ENCODE data around the gene DQX1.
"Not testable (repeated sequence)": the region's sequence is repeated elsewhere in the genome, so short reads cannot be mapped to it uniquely, and the experiment has no call there.

The DQX1 gene

DNA sequence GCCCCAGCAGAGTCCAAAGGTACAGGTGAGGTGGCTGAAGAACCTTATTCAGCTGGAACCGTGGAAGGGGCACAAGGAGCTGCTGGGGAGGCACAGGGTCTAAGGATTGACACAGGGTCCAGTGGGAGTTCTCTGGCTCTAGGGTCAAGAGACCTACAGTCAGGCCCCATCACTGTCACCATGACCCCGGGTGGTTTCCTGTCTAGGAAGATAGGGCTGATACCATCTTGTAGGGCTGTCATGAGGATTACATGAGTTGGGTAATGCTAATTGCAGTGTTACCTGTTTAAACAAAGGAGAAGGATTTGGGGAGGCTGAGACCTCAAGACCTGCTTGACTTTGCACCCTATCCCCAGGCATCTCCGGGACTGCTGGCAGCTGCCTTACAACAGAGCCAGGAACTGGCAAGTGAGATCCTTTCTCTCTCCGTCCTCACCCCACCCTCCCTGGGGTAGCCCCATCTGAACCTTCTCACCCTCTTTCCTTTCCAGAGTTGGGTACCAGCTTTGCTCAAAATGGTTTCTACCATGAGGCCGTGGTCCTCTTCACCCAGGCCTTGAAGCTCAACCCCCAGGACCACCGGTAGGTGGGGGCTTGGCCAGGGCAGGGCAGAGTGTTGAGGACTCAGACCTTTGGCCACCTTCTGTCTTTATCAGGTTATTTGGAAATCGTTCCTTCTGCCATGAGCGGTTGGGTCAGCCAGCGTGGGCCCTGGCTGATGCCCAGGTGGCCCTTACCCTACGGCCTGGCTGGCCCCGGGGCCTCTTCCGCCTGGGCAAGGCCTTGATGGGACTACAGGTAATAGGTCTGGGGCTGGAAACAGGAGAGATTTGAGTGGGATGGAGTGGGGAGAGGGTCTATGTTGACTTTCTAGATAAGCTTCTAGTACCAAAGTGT, 34.1 kb downstream of the DQX1 start:
- DNase-seq (ENCODE audit: low spot score), result no peak

DNA sequence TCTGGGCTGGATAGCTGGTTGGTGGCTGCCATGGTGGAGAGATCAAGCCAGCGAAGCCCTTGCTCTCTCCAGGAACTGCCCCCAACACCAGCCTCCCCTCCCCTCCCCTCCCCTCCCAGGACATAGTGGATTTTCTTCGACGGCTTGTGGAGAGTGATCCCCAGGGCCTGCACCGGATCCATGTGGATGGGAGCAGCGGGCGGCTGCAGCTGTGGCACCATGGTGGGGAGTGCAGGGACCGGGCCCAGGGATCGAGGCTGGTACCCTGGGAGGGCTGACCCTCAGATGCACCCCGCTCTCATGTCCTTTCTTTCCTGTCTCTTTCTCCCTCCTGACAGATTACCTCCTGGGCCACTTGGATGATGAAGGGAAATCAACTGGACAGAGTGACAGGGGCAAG, 36.1 kb downstream of the DQX1 start:
- DNase-seq (ENCODE audit: low spot score), result no peak

GRCh38 chr2:74488643-74489481, 37.2 kb downstream of the DQX1 start:
- DNase-seq (ENCODE audit: low spot score), result no peak

GRCh38 chr2:74486141-74486540, 39.9 kb downstream of the DQX1 start:
- no peak for DNase-seq (ENCODE audit: low spot score)

DNA sequence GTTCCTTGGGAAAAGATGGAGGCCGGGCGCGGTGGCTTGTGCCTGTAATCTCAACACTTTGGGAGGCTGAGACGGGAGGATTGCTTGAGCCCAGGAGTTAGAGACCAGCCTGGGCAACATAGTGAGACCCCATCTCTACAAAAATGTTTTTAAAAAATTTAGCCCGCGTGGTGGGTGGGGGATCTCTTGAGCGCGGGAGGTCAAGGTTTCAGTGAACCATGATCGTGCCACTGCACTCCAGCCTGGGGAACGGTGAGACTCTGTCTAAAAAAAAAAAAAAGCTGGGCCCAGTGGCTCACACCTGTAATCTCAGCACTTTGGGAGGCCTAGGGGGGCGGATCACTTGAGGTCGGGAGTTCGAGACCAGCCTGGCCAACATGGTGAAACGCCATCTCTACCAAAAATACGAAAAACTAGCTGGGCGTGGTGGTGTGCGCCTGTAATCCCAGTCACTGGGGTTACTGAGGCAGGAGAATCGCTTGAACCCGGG, 42.3 kb downstream of the DQX1 start:
- DNase-seq (ENCODE audit: low spot score), result not testable (repeated sequence)

DNA sequence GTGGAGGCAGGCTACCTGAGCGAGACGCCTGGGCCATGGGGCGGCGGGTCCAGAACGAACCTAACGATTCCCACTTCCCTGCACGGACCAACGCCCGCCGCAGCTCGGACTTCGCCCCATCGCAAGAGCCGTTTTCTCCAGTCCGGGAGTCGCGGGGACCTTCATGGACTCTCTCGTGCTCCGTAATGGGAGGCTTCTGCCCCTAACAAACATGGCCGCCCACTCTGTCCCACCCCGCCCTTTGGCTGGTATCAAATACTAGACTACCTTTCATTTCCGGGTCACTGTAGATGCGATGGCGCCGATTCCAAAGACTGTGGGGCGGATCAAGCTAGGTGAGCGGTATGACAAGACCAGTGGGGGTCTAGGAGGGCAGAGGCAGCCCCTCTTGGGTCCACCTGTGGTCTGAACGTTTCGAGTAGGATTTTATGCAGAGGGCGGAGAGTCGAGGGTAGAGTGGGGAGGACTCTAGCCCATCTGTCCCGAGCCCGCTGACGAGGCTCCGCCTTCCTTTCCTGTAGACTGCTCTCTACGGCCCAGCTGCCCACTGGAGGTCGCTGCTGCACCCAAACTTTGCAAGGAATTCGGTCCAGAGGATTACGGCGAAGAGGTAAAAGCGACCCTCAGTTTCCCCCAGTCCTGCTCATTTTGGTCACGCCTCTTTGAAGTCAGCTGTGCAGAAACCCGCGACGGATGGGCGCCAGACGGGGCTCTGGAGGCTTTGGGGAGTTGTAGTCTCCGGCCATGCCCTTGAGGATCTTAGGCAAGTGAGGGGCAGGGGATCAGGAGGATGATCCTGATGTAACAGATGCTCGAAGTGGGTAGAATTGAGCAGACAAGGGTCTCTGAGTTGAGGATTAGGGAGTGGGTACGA, 43.0 kb downstream of the DQX1 start, which contains the start of the genes CCDC142 and TTC31:
CCDC142 (minus strand) TSS at position 198 of the 874 bp plus-strand sequence; CDS start at position 37, 161 bp downstream.
TTC31 (plus strand) TSS at position 281 of the 874 bp plus-strand sequence; CDS start at position 296, 15 bp downstream.
- DNase-seq (ENCODE audit: low spot score), result peak; percentile 95

GRCh38 chr2:74481961-74482800, 43.9 kb downstream of the DQX1 start:
- peak; percentile 53 for DNase-seq (ENCODE audit: low spot score)

- no peak for DNase-seq (ENCODE audit: low spot score)
These were observed 44.6 kb downstream of the DQX1 start for GRCh38 chr2:74481431-74481830.

- no peak for DNase-seq (ENCODE audit: low spot score)
These were observed 51.1 kb downstream of the DQX1 start for GRCh38 chr2:74474899-74475298.

DNA sequence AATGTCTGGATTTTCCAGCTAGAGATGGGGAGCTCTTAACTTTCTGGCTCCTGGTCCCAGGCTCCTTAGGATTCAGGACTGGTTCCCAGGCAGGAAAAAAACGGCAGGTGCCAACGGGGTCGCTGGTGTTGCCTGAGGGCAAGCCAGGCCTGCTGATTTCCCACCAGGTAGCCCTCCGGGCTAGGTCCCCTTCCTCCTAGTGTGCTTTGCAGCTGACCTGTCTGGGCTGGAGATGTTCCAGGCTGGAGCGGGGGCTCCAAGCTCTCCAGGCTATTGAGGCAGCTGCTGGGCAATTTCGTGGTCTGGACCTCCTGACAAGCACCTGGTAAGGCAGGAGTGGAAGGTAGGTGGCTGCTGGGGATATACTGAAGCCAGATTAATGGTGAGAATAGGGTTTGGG, 51.5 kb downstream of the DQX1 start:
- DNase-seq (ENCODE audit: low spot score), result no peak

GRCh38 chr2:74472945-74473258, 53.1 kb downstream of the DQX1 start:
- no peak for DNase-seq (ENCODE audit: low spot score)

DNA sequence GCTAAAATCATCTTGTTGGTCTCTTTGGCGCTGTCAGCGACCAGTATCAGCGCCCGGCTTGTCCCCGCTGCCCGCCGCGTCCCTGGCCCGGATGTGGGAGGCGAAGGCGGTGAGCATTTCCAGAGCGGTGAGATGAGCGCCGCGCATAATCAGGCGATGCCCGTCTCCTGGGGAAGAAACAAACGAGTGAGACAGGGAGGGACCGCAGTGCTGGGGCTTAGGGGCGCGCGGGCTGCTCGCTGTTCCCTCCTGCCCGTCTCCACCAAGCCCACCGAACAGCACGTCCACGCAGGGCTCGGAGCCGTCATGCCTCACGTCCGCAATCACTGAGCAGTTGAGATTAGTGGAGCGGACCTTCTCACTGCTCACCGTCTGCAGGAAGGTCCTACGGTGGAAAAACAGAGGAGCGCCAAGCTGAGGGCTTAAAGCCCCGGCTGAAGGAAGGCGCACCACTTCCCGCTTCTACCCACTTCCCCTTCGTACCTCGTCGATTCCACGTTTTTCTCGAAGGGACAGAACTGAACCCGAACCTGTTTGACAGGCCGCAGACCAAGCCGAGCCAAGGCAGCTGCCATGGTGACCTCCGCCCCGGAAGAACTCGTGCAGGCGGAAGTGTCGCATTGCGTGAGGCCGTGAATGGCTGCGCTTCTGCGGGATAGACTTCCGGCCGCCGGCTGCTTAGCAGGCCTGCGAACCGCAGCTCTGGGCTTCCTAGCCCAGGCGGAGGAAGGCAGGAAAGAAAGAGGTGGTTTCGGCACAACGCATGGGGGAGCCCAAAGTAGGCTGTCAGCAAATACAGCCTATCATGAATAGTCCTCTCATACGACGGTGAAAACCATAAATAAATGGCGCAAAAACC, 53.7 kb downstream of the DQX1 start, which contains the start of gene MRPL53:
MRPL53 (minus strand) TSS at position 595 of the 859 bp plus-strand sequence; CDS start at position 575, 20 bp downstream.
- peak; percentile 96 for DNase-seq (ENCODE audit: low spot score)

DNA sequence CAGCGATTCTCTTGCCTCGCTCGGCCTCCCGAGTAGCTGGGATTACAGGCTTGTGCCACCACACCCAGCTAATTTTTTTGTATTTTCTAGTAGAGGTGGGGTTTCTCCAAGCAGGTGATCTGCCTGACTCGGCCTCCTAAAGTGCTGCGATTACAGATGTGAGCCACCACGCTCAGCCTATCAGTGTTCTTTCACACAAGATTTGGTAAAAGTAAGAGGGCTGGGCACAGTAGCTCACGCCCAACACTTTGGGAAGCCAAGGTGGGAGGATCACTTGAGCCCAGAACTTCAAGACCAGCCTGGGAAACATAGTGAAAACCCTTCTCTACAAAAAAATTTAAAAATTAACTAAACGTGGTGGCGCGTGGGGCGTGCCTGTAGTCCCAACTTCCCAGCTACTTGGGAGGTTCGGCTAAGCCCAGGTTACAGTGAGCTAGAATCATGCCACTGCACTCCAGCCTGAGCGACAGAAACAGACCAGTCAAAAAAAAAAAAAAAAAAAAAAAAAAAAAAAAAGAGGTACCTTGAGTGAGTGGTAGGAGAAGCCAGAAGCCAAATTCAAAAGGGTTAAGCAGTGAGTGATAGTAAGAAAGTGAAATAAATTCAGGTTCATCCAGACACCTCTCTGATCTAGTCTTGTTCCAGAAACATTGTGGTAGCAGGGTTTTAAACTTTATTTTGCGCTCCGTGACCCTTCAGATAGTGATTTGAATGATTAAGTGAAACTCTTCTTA, 54.5 kb downstream of the DQX1 start:
- no peak for DNase-seq (ENCODE audit: low spot score)

GRCh38 chr2:74470742-74471141, 55.3 kb downstream of the DQX1 start:
- DNase-seq (ENCODE audit: low spot score), result not testable (repeated sequence)

Measured in CD4-positive, alpha-beta T cell treated with Interleukin-15 for 4 hours (primary cell).